Astrocyte of the hippocampus (primary cell): Measurements from ENCODE around the gene PLK4.
A peak's percentile ranks its signal among the peaks of the same experiment; 100 is the strongest.
"Not testable (repeated sequence)": the region's sequence is repeated elsewhere in the genome, so short reads cannot be mapped to it uniquely, and the experiment has no call there.

Source experiments
- DNase-seq: peaks from one replicate; pipeline ENCODE4 v3.0.0; 2011; ENCODE audit warnings: low read depth, low spot score

The PLK4 gene

DNA sequence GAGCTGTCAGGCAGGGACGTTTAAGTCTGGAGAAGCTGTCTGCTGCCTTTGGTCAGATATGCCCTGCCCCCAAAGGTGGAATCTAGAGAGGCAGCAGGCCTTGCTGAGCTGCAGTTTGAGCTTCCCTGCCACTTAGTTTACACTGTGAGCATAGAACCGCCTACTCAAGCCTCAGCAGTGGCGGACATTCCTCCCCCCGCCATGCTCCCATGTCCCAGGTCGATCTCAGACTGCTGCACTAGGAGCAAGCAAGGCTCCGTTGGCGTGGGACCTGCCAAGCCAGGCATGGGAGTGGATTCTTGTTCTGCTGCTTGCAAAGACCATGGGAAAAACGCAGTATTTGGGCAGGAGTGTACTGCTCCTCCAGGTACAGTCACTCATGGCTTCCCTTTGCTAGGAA, 24.3 kb downstream of the PLK4 start:
- DNase-seq = no peak

DNA sequence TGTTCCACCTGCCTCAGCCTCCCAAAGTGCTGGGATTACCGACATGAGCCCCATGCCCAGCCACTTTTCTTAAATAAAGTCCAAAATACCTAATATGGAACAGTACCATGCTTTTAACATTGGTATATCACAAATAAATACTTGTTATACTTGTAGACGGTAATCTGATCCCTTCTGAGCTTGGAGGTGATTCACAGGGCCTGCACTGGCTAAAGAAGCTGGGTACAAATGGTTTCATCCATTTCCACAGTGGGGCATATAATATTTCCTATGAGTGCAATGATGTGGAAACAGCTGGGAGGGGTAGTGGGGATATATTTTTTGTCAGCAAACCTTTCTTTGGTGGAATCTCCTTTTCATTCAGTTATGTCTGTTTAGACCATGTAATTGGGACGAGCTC, 35.8 kb downstream of the PLK4 start:
- no peak for DNase-seq

DNA sequence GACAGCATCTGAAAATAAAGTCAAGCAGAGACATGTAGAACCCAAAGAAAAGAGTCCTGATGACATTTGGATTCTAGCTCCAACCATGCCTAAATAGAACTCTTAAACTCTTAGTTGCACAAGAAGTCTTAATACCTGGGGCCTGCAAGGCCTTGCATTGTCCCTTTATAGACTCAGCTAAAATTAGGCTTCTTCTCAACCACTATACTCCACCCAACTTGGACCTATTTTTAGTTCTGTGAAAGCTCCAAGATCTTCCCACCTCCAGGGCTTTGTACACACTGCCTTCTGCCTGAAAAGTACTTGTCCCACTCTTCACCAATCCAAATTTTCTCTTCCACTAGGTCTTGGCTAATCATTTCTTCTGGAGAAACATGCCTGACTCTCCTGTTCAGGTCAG, 36.5 kb downstream of the PLK4 start:
- DNase-seq = no peak

GRCh38 chr4:127920521-127920920, 39.8 kb downstream of the PLK4 start:
- no peak for DNase-seq

DNA sequence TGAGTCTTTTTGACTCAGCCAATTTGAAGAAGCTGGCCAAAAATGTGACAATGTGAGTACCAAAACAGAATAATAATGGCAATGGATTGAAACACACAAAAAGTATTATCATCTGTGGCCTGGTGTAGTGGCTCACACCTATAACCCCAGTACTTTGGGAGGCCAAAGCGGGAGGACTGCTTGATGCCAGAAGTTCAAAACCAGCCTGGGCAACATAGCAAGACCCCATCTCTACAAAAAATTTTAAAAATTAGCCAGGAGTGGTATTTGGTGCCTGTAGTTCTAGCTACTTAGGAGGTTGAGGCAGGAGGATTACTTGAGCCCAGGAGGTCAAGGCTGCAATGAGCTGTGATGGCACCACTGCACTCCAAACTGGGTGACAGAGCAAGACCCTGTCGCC, 41.5 kb downstream of the PLK4 start:
- no peak for DNase-seq

DNA sequence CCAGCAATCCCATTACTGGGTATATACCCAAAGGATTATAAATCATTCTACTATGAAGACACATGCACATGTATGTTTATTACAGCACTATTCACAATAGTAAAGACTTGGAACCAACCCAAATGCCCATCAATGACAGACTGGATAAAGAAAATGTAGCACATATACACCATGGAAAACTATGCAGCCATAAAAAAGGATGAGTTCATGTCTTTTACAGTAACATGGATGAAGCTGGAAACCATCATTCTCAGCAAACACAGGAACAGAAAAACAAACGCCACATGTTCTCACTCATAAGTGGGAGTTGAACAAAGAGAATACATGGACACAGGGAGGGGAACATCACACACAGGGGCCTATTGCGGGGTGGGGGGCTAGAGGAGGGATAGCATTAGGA, 45.0 kb downstream of the PLK4 start:
- not testable (repeated sequence) for DNase-seq

DNA sequence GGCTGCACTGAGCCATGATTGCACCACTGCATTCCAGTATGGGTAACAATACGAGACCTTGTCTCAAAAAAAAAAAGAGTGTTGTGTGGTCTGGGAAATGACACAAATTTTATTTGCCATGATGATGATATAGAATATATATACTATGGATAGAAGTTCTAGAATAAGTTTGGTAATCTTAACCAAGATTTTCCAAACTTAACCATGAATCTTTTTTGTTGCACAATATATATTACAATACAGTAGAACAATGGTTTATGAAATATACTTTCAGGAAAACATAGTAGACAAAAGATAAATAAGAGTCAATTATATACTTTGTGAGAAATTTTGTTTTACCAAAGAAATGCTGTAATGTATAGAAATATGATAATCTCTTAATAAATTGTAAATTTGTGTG, 49.5 kb downstream of the PLK4 start:
- DNase-seq = no peak

DNA sequence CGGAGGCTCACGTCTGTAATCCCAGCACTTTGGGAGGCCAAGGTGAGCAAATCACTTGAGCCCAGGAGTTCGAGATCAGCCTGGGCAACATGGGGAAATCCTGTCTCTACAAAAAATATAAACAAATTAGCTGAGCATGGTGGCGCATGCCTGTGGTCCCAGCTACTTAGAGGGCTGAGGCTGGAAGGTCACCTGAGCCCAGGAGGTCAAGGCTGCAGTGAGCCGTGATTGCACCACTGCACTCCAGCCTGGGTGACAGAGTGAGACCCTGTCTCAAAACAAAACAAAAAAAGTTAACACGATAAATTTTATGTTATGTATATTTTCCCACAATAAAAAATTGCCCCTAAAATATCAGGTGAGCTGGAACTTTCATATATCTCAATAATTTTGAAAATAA, 51.1 kb downstream of the PLK4 start:
- not testable (repeated sequence) for DNase-seq

GRCh38 chr4:127936974-127937373, 56.3 kb downstream of the PLK4 start:
- peak; percentile 33 for DNase-seq
